Kidney glomerular epithelial cell (primary cell): ENCODE results near the gene LYVE1.

Experiments
- DNase-seq: peaks from one replicate; lab custom pipeline; 2025; lab: John Stamatoyannopoulos, UW

Gene LYVE1

GRCh38 chr11:10558288-10558687 lies 10.2 kb downstream of the LYVE1 start:
- no peak for DNase-seq

GRCh38 chr11:10556590-10556989 lies 11.9 kb downstream of the LYVE1 start:
- DNase-seq: no peak

- DNase-seq: no peak
These were observed 16.6 kb downstream of the LYVE1 start for GRCh38 chr11:10551845-10552352.

GRCh38 chr11:10551290-10551592 lies 17.2 kb downstream of the LYVE1 start:
- no peak for DNase-seq

- DNase-seq: no peak
These were observed 17.8 kb downstream of the LYVE1 start for GRCh38 chr11:10550503-10551289.

- DNase-seq: no peak
These were observed 23.7 kb downstream of the LYVE1 start for GRCh38 chr11:10544491-10545465.

- DNase-seq: no peak
These were observed 24.7 kb downstream of the LYVE1 start for GRCh38 chr11:10543782-10544181.

GRCh38 chr11:10542776-10543175 lies 25.7 kb downstream of the LYVE1 start:
- no peak for DNase-seq

- no peak for DNase-seq
These were observed 26.9 kb downstream of the LYVE1 start for GRCh38 chr11:10541561-10541930.

- DNase-seq: peak; percentile 85
These were observed 27.4 kb downstream of the LYVE1 start, which contains the start of gene RNF141 for GRCh38 chr11:10540915-10541560. TSS of gene RNF141 (minus strand) at chr11:10541187. CDS start at chr11:10534158, 7,029 bp downstream.

- DNase-seq: peak; percentile 52
These were observed 27.9 kb downstream of the LYVE1 start for GRCh38 chr11:10540546-10540914.

- DNase-seq: no peak
These were observed 29.1 kb downstream of the LYVE1 start for GRCh38 chr11:10539339-10539738.

- DNase-seq: no peak
These were observed 29.5 kb downstream of the LYVE1 start for GRCh38 chr11:10538924-10539323.

GRCh38 chr11:10537600-10537999 lies 30.9 kb downstream of the LYVE1 start:
- DNase-seq: no peak

GRCh38 chr11:10534316-10534715 lies 34.1 kb downstream of the LYVE1 start:
- no peak for DNase-seq

- no peak for DNase-seq
These were observed 35.1 kb downstream of the LYVE1 start for GRCh38 chr11:10533323-10533722.

- DNase-seq: no peak
These were observed 35.9 kb downstream of the LYVE1 start for GRCh38 chr11:10532526-10532925.

- peak; percentile 47 for DNase-seq
These were observed 39.2 kb downstream of the LYVE1 start for GRCh38 chr11:10529279-10529678.

GRCh38 chr11:10528121-10528520 lies 40.3 kb downstream of the LYVE1 start:
- no peak for DNase-seq

- DNase-seq: no peak
These were observed 41.2 kb downstream of the LYVE1 start for GRCh38 chr11:10526974-10527918.

GRCh38 chr11:10524471-10524870 lies 44.0 kb downstream of the LYVE1 start:
- no peak for DNase-seq
